ENCODE measurements around the gene TSHZ2. TPM values are rescaled to one million over a fixed set of nuclear protein-coding genes. Genes with fewer than 3 reads are reported as not detected.

The TSHZ2 gene
- total RNA-seq, 3 donors from 2014 or later (not counting 1 experiment from before 2014, with no cell fraction given) = 1.8 to 1.9 TPM; not detected in 1

- intact Hi-C loops (cut with micrococcal nuclease) = no loop called here
- H3K27me3 Mint-ChIP-seq (ENCODE audit: low read depth in 2 of 2) = peaks cover 3 to 10% of the 10 kb centered on the region in 2 donors
- H3K27ac Mint-ChIP-seq = no peak overlapping the region
- no peak for ATAC-seq
- WGBS (ENCODE audit: insufficient coverage) = 80% methylated on average over 2 of the region's 2 CpGs
- H3K9me3 ChIP-seq (ENCODE audit: control insufficient read depth, insufficient read depth, low read length) = peaks cover 3% of the 10 kb centered on the region
- H3K36me3 Mint-ChIP-seq = no peaks in the 10 kb centered on the region
- no peak overlapping the region for H3K4me3 ChIP-seq (ENCODE audit: low read length)
- TF ChIP-seq CTCF (IDR thresholded peaks at IDR 0.05) = no peak
- H3K4me3 Mint-ChIP-seq = no peak overlapping the region
- H3K27me3 ChIP-seq (ENCODE audit: control insufficient read depth, insufficient read depth, low read length) = no peaks in the 10 kb centered on the region
- no peaks in the 10 kb centered on the region for H3K4me1 ChIP-seq (ENCODE audit: control insufficient read depth, insufficient read depth, low read length)
- no peak overlapping the region for H3K27ac ChIP-seq (ENCODE audit: low read length)
- no peaks in the 10 kb centered on the region for H3K36me3 ChIP-seq (ENCODE audit: control insufficient read depth, insufficient read depth, low read length)
- H3K4me1 Mint-ChIP-seq = no peaks in the 10 kb centered on the region
- no peaks in the 10 kb centered on the region for H3K9me3 Mint-ChIP-seq
- DNase-seq = no peak
Observed at GRCh38 chr20:52945862-52946522, 26.2 kb upstream of the TSHZ2 start.

GRCh38 chr20:52948491-52948890, 23.7 kb upstream of the TSHZ2 start:
- no peaks in the 10 kb centered on the region for H3K4me1 Mint-ChIP-seq
- Histone ChIP-seq H3K27ac (ENCODE audit: low read length) (no peak overlapping the region), H3K4me1 (ENCODE audit: control insufficient read depth, insufficient read depth, low read length) (no peaks in the 10 kb centered on the region), H3K9me3 (ENCODE audit: control insufficient read depth, insufficient read depth, low read length) (peaks cover 3% of the 10 kb centered on the region), H3K27me3 (ENCODE audit: control insufficient read depth, insufficient read depth, low read length) (no peaks in the 10 kb centered on the region), H3K4me3 (ENCODE audit: low read length) (no peak overlapping the region), H3K36me3 (ENCODE audit: control insufficient read depth, insufficient read depth, low read length) (no peaks in the 10 kb centered on the region)
- H3K4me3 Mint-ChIP-seq = no peak overlapping the region
- ATAC-seq (no peak), DNase-seq (no peak)
- peaks cover 3 to 12% of the 10 kb centered on the region in 2 donors for H3K27me3 Mint-ChIP-seq (ENCODE audit: low read depth in 2 of 2)
- peaks cover 0 to 2% of the 10 kb centered on the region in 2 donors for H3K9me3 Mint-ChIP-seq
- intact Hi-C loops (cut with micrococcal nuclease) = no loop called here
- no peaks in the 10 kb centered on the region for H3K36me3 Mint-ChIP-seq
- 100% methylated on average over 1 of the region's 1 CpG for WGBS (ENCODE audit: insufficient coverage)
- no peak for TF ChIP-seq CTCF (IDR thresholded peaks at IDR 0.05)
- no peak overlapping the region for H3K27ac Mint-ChIP-seq

GRCh38 chr20:52953020-52953419, 19.1 kb upstream of the TSHZ2 start:
- DNase-seq = no peak
- WGBS (ENCODE audit: insufficient coverage) = 88% methylated on average over 1 of the region's 1 CpG
- Mint-ChIP-seq H3K27me3 (ENCODE audit: low read depth in 2 of 2) (peaks cover 3 to 19% of the 10 kb centered on the region in 2 donors), H3K4me3 (no peak overlapping the region), H3K4me1 (no peaks in the 10 kb centered on the region), H3K36me3 (no peaks in the 10 kb centered on the region), H3K9me3 (peaks cover 0 to 2% of the 10 kb centered on the region in 2 donors), H3K27ac (no peak overlapping the region)
- Histone ChIP-seq H3K27ac (ENCODE audit: low read length) (no peak overlapping the region), H3K4me3 (ENCODE audit: low read length) (no peak overlapping the region), H3K4me1 (ENCODE audit: control insufficient read depth, insufficient read depth, low read length) (no peaks in the 10 kb centered on the region), H3K9me3 (ENCODE audit: control insufficient read depth, insufficient read depth, low read length) (peaks cover 3% of the 10 kb centered on the region), H3K27me3 (ENCODE audit: control insufficient read depth, insufficient read depth, low read length) (no peaks in the 10 kb centered on the region), H3K36me3 (ENCODE audit: control insufficient read depth, insufficient read depth, low read length) (no peaks in the 10 kb centered on the region)
- TF ChIP-seq CTCF (IDR thresholded peaks at IDR 0.05) = no peak
- ATAC-seq = no peak
- intact Hi-C loops (cut with micrococcal nuclease) = no loop called here

GRCh38 chr20:52954849-52955248, 17.3 kb upstream of the TSHZ2 start:
- H3K4me1 ChIP-seq (ENCODE audit: control insufficient read depth, insufficient read depth, low read length) = no peaks in the 10 kb centered on the region
- Mint-ChIP-seq H3K9me3 (peaks cover 0 to 2% of the 10 kb centered on the region in 2 donors), H3K27me3 (ENCODE audit: low read depth in 2 of 2) (peaks cover 3 to 19% of the 10 kb centered on the region in 2 donors), H3K4me3 (no peak overlapping the region), H3K27ac (no peak overlapping the region), H3K4me1 (no peaks in the 10 kb centered on the region), H3K36me3 (no peaks in the 10 kb centered on the region)
- H3K27ac ChIP-seq (ENCODE audit: low read length) = no peak overlapping the region
- H3K9me3 ChIP-seq (ENCODE audit: control insufficient read depth, insufficient read depth, low read length) = no peaks in the 10 kb centered on the region
- WGBS (ENCODE audit: insufficient coverage) = 83% methylated on average over 5 of the region's 6 CpGs
- no peak overlapping the region for H3K4me3 ChIP-seq (ENCODE audit: low read length)
- no peaks in the 10 kb centered on the region for H3K36me3 ChIP-seq (ENCODE audit: control insufficient read depth, insufficient read depth, low read length)
- H3K27me3 ChIP-seq (ENCODE audit: control insufficient read depth, insufficient read depth, low read length) = no peaks in the 10 kb centered on the region
- TF ChIP-seq CTCF (IDR thresholded peaks at IDR 0.05) = no peak
- no peak for ATAC-seq
- intact Hi-C loops (cut with micrococcal nuclease) = no loop called here
- DNase-seq = no peak
